ENCODE results near the gene ARHGAP30.

Gene ARHGAP30

GRCh38 chr1:161096015-161096414, 26.3 kb upstream of the ARHGAP30 start:
- H3K4me3 ChIP-seq (replicated peaks; ENCODE audit: low read depth, low read length), result no peak overlapping the region
- DNase-seq (ENCODE audit: low read depth), result no peak
- TF ChIP-seq, protein P1, sequence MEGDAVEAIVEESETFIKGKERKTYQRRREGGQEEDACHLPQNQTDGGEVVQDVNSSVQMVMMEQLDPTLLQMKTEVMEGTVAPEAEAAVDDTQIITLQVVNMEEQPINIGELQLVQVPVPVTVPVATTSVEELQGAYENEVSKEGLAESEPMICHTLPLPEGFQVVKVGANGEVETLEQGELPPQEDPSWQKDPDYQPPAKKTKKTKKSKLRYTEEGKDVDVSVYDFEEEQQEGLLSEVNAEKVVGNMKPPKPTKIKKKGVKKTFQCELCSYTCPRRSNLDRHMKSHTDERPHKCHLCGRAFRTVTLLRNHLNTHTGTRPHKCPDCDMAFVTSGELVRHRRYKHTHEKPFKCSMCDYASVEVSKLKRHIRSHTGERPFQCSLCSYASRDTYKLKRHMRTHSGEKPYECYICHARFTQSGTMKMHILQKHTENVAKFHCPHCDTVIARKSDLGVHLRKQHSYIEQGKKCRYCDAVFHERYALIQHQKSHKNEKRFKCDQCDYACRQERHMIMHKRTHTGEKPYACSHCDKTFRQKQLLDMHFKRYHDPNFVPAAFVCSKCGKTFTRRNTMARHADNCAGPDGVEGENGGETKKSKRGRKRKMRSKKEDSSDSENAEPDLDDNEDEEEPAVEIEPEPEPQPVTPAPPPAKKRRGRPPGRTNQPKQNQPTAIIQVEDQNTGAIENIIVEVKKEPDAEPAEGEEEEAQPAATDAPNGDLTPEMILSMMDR (IDR thresholded peaks at IDR 0.05; ENCODE audit: low read length, missing control alignments), result no peak

DNA sequence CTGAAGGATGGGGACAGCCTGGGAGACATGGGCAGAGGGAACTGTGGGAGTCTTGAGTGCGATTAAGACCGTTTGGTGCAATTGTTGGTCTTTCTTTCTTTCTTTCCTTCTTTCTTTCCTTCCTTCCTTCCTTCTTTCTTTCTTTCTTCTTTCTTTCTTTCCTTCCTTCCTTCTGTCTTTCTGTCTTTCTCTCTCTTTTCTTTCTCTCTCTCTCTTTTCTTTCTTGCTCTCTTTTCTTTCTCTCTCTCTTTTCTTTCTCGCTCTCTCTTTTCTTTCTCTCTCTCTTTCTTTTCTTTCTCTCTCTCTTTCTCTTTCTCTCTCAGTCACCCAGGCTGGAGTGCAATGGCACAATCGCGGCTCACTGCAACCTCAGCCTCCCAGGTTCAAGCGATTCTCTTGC, 25.5 kb upstream of the ARHGAP30 start:
- H3K4me3 ChIP-seq (replicated peaks; ENCODE audit: low read depth, low read length), result no peak overlapping the region
- TF ChIP-seq, protein P1 (IDR thresholded peaks at IDR 0.05; ENCODE audit: low read length, missing control alignments), result no peak
- DNase-seq (ENCODE audit: low read depth), result no peak

DNA sequence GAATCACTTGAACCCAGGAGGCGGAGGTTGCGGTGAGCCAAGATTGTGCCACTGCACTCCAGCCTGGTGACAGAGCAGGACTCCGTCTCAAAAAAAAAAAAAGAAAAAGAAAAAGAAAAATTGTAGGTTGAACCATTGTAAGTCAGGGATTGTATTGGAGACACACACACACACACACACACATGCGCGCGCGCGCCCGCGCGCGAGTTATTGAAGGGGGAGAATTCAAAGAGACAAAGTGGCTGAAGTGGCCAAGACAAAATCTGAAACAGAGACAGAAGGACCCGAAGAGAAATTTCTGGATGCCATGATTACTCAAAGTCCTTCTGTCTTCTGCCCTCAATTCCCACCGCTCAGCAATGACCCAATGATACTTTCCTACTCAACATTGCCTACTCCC, 24.8 kb upstream of the ARHGAP30 start:
- TF ChIP-seq, protein P1 (IDR thresholded peaks at IDR 0.05; ENCODE audit: low read length, missing control alignments), result no peak
- no peak overlapping the region for H3K4me3 ChIP-seq (replicated peaks; ENCODE audit: low read depth, low read length)
- DNase-seq (ENCODE audit: low read depth), result no peak

DNA sequence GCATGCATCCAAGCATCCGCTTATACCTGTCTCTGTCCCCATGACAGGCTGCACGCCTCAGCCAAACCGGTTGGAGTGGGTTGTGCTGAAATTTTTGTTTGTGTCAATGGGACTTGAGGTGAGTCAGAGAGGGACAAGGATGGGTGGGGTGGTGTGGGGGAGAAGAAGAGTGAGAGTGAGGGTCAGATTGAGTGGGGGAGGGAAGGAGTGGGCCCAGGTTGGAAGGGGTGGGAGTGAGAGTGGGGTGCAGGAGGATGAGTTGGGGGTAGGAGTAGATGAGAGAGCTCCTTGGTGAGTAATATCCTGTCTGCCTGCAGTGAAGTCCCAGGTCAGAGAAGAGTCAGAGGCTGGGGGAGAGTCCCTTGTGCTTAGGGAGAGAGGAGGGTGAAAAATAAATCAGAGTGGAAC, 22.9 kb upstream of the ARHGAP30 start:
- DNase-seq (ENCODE audit: low read depth), result no peak
- H3K4me3 ChIP-seq (replicated peaks; ENCODE audit: low read depth, low read length), result no peak overlapping the region
- TF ChIP-seq, protein P1 (IDR thresholded peaks at IDR 0.05; ENCODE audit: low read length, missing control alignments), result no peak

DNA sequence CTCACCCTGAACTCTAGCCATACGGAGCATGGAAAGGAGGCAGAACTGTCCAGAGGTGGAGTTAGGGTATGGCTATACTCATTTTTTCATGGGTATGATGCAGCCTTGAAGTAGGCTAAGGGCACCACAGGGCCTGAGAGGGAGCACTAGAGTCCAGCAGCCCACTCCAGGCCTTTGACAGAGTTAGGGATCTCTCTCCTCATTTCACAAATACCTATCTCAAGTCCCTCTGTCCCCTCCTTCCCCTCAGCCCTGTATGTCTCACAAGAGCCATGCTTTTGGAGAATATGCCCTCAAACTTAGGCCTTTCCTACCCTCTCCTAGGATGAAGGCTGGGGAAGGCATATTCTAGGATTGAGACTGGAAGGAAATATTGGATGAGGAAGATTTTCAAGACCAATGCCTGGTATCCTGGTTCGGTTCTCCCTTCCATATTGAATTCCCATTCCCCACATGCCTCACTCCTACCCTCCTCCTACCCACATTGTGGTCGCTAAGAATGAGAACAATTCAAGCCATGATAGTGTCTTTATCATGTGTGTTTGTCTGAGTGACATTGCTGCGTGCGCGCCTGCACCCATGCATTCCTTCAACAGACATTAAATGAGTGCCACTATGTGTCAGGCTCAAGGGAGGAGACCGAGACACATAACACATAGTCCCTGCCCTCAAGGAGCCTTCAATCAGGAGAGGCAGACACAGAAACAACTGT, 22.3 kb upstream of the ARHGAP30 start:
- DNase-seq (ENCODE audit: low read depth), result no peak
- TF ChIP-seq, protein P1 (IDR thresholded peaks at IDR 0.05; ENCODE audit: low read length, missing control alignments), result no peak
- no peak overlapping the region for H3K4me3 ChIP-seq (replicated peaks; ENCODE audit: low read depth, low read length)

GRCh38 chr1:161091093-161091492, 21.4 kb upstream of the ARHGAP30 start:
- TF ChIP-seq, protein P1 (IDR thresholded peaks at IDR 0.05; ENCODE audit: low read length, missing control alignments), result no peak
- no peak for DNase-seq (ENCODE audit: low read depth)

DNA sequence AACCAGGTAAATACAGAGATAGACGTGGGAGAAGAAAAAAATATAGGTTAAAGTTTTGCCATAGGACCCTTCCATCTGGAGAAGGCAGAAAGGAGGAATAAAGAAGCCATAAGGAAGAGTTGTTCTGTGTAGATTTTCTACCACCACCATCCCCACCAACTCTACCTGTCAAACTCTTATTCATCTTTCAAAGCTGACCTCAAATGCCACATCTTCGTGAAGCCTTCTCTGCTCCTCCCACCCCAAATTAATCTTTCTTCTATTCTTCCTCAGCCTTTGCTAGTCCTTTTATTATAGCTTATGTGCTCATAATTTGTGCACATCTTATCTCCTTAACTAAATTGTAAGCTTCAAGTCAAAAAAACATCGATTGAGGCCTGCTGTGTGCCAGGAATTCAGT, 20.9 kb upstream of the ARHGAP30 start:
- TF ChIP-seq, protein P1 (IDR thresholded peaks at IDR 0.05; ENCODE audit: low read length, missing control alignments), result no peak
- no peak overlapping the region for H3K4me3 ChIP-seq (replicated peaks; ENCODE audit: low read depth, low read length)
- DNase-seq (ENCODE audit: low read depth), result no peak

More at GRCh38 chr1:161091093-161091492, 21.4 kb upstream of the ARHGAP30 start:
- H3K4me3 ChIP-seq (replicated peaks; ENCODE audit: low read depth, low read length), result no peak overlapping the region
